GM12878 (cell line): ENCODE data around the gene SYCN.

Experiments
- CHD4 ChIP-seq: fragments of 200-600 bp; sonication (generic); IDR thresholded peaks from 2 replicates; pipeline ENCODE4 v1.6.1; 2016; ENCODE audit warnings: mild to moderate bottlenecking
- CREB1 ChIP-seq: IDR thresholded peaks from 2 replicates; pipeline ENCODE4 v1.6.1; 2012; ENCODE audit warnings: low read depth, mild to moderate bottlenecking, inconsistent platforms
- NR2C1 ChIP-seq: fragments of 450-650 bp; IDR thresholded peaks from 2 replicates; pipeline ENCODE4 v1.6.1; 2017; ENCODE audit warnings: antibody characterized with exemption, mild to moderate bottlenecking, moderate library complexity
- POLR2A ChIP-seq: IDR thresholded peaks from 2 replicates; pipeline ENCODE4 v1.6.1; 2011; ENCODE audit warnings: low read depth, mild to moderate bottlenecking, low read length
- SMC3 ChIP-seq: IDR thresholded peaks from 2 replicates; pipeline ENCODE4 v1.6.1; 2011; ENCODE audit warnings: low read length, improper control_type of control experiment, borderline replicate concordance
- ZNF217 ChIP-seq: fragments of 450-650 bp; IDR thresholded peaks from 2 replicates; pipeline ENCODE4 v1.6.1; 2017; ENCODE audit warnings: antibody characterized with exemption, mild to moderate bottlenecking
- TF ChIP-seq, protein P1 (sequence below), 3 experiments: IDR thresholded peaks in 2 of 3; conservative IDR thresholded peaks in 1 of 3; 2 replicates each; pipeline ENCODE4 v1.5.1; 2011; ENCODE audit warnings: low read depth in 3 of 3, low read length in 3 of 3, mild to moderate bottlenecking in 3 of 3, control low read depth in 2 of 3, moderate library complexity in 2 of 3, inconsistent platforms in 1 of 3, mixed read lengths in 1 of 3; ENCODE audit not compliant: control insufficient read depth in 2 of 3, insufficient read depth in 1 of 3; ENCODE audit errors: extremely low read depth in 1 of 3

DNA sequence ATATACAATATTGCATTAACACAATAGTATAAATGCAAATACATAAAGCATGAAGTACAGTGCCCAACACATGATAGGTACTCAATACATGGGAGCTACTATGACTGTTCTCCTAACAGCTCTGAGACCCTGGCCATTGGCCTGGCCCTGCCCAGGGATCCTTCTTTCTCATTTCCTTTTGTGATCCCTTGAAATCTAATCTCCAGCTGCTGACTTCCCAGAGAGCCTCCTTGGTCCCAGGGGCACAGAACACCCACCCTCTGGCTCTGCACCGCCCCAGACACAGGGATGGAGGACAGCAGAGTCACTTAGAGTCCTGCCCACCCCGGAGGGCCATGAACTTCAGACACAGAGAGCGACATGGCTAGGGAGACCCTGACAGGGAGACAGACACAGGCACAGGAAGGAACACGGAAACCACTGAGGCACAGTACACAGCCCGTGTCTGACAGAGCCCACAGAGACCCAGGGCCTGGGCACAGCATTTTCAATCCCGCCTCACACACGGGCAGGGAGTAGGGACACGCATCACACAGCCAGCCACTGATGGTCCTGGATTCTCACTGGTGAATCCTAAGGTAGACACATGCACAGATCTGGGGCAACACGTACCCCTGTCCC lies 4.2 kb upstream of the SYCN start:
- TF ChIP-seq ZNF217, result no peak
- no peak for TF ChIP-seq CREB1
- no peak for TF ChIP-seq POLR2A
- no peak for TF ChIP-seq SMC3
- TF ChIP-seq, protein P1, sequence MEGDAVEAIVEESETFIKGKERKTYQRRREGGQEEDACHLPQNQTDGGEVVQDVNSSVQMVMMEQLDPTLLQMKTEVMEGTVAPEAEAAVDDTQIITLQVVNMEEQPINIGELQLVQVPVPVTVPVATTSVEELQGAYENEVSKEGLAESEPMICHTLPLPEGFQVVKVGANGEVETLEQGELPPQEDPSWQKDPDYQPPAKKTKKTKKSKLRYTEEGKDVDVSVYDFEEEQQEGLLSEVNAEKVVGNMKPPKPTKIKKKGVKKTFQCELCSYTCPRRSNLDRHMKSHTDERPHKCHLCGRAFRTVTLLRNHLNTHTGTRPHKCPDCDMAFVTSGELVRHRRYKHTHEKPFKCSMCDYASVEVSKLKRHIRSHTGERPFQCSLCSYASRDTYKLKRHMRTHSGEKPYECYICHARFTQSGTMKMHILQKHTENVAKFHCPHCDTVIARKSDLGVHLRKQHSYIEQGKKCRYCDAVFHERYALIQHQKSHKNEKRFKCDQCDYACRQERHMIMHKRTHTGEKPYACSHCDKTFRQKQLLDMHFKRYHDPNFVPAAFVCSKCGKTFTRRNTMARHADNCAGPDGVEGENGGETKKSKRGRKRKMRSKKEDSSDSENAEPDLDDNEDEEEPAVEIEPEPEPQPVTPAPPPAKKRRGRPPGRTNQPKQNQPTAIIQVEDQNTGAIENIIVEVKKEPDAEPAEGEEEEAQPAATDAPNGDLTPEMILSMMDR (IDR thresholded peaks at IDR 0.05 in 2 of 3, conservative IDR thresholded peaks at IDR 0.05 in 1 of 3; ENCODE audit: control insufficient read depth in 2 of 3, extremely low read depth in 1 of 3, insufficient read depth in 1 of 3, low read depth in 3 of 3, low read length in 3 of 3), result no peak
- no peak for TF ChIP-seq CHD4
- TF ChIP-seq NR2C1, result no peak
